Parathyroid adenoma (tissue), 2 donors: ENCODE results near the gene TOP3B.

Experiments used
- H2AFZ ChIP-seq: fragments of 300-600 bp; sonication (generic); one replicate; pipeline ENCODE4 v1.7.0; 2017; ENCODE audit warnings: antibody characterized with exemption, mild to moderate bottlenecking
- H3K27ac ChIP-seq: fragments of 300-600 bp; sonication (generic); one replicate; pipeline ENCODE4 v1.7.0; 2017
- H3K27me3 ChIP-seq: fragments of 300-600 bp; sonication (generic); one replicate; pipeline ENCODE4 v1.7.0; 2017; ENCODE audit warnings: low read length; ENCODE audit not compliant: control insufficient read depth, insufficient read depth
- H3K36me3 ChIP-seq: fragments of 300-600 bp; sonication (generic); one replicate; pipeline ENCODE4 v1.7.0; 2017; ENCODE audit warnings: low read length; ENCODE audit not compliant: control insufficient read depth, insufficient read depth
- H3K4me1 ChIP-seq: fragments of 300-600 bp; sonication (generic); one replicate; pipeline ENCODE4 v1.7.0; 2017; ENCODE audit warnings: control low read depth
- H3K4me2 ChIP-seq: fragments of 300-600 bp; sonication (generic); one replicate; pipeline ENCODE4 v1.7.0; 2017; ENCODE audit warnings: low read length
- H3K4me3 ChIP-seq: fragments of 300-600 bp; sonication (generic); one replicate; pipeline ENCODE4 v1.7.0; 2017; ENCODE audit warnings: low read depth, low read length
- H3K79me2 ChIP-seq: fragments of 300-600 bp; sonication (generic); one replicate; pipeline ENCODE4 v1.7.0; 2017; ENCODE audit warnings: control low read depth
- H3K9ac ChIP-seq: fragments of 300-600 bp; sonication (generic); one replicate; pipeline ENCODE4 v1.7.0; 2017; ENCODE audit warnings: mild to moderate bottlenecking
- H3K9me3 ChIP-seq: fragments of 300-600 bp; sonication (generic); one replicate; pipeline ENCODE4 v1.7.0; 2017; ENCODE audit warnings: low read length; ENCODE audit not compliant: control insufficient read depth
- TF ChIP-seq, protein P1 (sequence below): fragments of 300-600 bp; sonication (generic); IDR thresholded peaks from one replicate; pipeline ENCODE4 v1.7.0; 2017; ENCODE audit warnings: antibody characterized with exemption, mild to moderate bottlenecking
- donor health status: primary hyperparathyroidism.

The TOP3B gene

DNA sequence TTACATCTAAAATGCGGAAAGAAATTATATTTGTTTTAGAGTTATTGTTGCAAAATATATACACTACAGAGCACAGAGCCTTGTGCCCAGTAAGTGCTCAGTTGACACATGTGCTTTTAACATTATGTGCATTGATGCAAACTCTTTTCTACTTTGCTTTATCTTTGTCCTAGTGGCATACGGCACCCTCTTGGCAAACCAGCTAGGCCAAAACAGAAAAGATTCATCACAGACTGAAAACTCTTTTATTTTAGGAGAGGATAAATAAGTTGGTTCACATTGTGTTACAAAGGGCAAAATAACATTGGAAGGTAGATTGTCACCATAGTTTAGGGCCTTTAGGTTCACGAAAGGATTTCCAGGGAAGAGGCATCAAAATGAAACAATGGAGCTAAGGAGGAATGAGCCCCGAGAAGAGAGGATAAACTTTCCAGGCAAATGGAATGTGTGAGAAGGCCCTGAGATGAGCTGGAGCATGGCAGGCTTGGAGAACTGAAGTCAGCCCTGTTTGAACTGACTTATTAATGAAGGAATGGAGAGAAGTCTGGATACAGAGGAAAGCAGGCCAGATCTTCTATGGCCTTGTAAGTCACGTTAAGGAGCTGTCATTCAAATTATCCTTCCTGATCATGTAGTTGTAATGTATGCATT is 23.5 kb upstream of the TOP3B start:
- Histone ChIP-seq H3K4me3 (no peak overlapping the region), H2AFZ (no peak overlapping the region), H3K36me3 (no peaks in the 10 kb centered on the region), H3K4me1 (no peaks in the 10 kb centered on the region), H3K79me2 (no peaks in the 10 kb centered on the region), H3K9me3 (no peaks in the 10 kb centered on the region), H3K9ac (no peak overlapping the region), H3K27ac (no peak overlapping the region), H3K27me3 (no peaks in the 10 kb centered on the region), H3K4me2 (no peak overlapping the region)
- TF ChIP-seq, protein P1, sequence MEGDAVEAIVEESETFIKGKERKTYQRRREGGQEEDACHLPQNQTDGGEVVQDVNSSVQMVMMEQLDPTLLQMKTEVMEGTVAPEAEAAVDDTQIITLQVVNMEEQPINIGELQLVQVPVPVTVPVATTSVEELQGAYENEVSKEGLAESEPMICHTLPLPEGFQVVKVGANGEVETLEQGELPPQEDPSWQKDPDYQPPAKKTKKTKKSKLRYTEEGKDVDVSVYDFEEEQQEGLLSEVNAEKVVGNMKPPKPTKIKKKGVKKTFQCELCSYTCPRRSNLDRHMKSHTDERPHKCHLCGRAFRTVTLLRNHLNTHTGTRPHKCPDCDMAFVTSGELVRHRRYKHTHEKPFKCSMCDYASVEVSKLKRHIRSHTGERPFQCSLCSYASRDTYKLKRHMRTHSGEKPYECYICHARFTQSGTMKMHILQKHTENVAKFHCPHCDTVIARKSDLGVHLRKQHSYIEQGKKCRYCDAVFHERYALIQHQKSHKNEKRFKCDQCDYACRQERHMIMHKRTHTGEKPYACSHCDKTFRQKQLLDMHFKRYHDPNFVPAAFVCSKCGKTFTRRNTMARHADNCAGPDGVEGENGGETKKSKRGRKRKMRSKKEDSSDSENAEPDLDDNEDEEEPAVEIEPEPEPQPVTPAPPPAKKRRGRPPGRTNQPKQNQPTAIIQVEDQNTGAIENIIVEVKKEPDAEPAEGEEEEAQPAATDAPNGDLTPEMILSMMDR, result no peak

- Histone ChIP-seq H2AFZ (no peak overlapping the region), H3K36me3 (no peaks in the 10 kb centered on the region), H3K27ac (no peak overlapping the region), H3K9me3 (no peaks in the 10 kb centered on the region), H3K27me3 (no peaks in the 10 kb centered on the region), H3K9ac (no peak overlapping the region), H3K4me3 (no peak overlapping the region), H3K4me1 (no peaks in the 10 kb centered on the region), H3K4me2 (no peak overlapping the region), H3K79me2 (no peaks in the 10 kb centered on the region)
- TF ChIP-seq, protein P1, result no peak
Measured at GRCh38 chr22:22003233-22003632, 20.6 kb upstream of the TOP3B start.

GRCh38 chr22:22002526-22003055 is 20.0 kb upstream of the TOP3B start:
- no peak overlapping the region for H3K9ac ChIP-seq
- H3K27me3 ChIP-seq, result no peaks in the 10 kb centered on the region
- H3K27ac ChIP-seq, result no peak overlapping the region
- no peak overlapping the region for H2AFZ ChIP-seq
- H3K79me2 ChIP-seq, result no peaks in the 10 kb centered on the region
- no peak overlapping the region for H3K4me2 ChIP-seq
- TF ChIP-seq, protein P1, result no peak
- no peaks in the 10 kb centered on the region for H3K36me3 ChIP-seq
- no peak overlapping the region for H3K4me3 ChIP-seq
- H3K4me1 ChIP-seq, result no peaks in the 10 kb centered on the region
- no peaks in the 10 kb centered on the region for H3K9me3 ChIP-seq

DNA sequence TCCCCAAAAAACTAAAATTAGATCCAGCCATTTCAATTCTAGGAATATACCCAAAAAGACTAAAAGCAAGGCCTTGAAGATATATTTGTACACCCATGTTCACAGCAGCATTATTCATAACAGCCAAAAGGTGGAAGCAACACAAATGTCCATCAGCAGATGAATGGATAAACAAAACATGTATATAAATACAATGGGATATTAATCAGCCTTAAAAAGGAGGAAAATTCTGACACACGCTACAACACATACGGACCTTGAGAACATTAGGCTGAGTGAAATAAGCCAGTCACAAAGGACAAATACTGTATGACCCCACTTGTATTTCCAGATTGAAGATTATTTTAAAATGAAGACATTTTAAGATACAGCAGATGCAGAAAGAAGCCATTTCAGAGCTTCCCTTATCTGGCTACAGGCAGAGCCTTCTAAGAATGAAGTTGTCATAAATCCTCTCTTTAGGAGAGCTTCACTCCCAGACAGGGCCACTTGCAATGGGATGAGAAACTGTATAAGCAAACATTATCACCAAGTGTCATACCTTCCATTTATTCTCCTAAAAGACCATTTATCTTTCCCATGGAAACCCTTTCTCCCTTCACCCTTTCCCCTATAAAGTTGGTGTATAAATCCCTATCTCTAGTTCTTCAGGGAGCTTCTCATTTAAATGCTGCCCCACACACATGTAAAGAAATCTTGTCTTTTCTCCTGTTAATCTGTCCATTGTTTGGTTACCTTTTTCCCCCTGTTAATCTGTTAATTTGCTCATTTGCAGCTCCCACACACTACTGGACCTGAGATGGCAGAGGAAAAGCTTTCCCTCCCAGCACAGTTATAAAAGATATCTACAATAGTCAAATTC is 19.3 kb upstream of the TOP3B start:
- TF ChIP-seq, protein P1, result no peak
- H3K4me3 ChIP-seq, result no peak overlapping the region
- no peak overlapping the region for H3K4me2 ChIP-seq
- no peaks in the 10 kb centered on the region for H3K9me3 ChIP-seq
- no peak overlapping the region for H3K9ac ChIP-seq
- no peaks in the 10 kb centered on the region for H3K79me2 ChIP-seq
- H3K27ac ChIP-seq, result no peak overlapping the region
- H3K4me1 ChIP-seq, result no peaks in the 10 kb centered on the region
- H3K36me3 ChIP-seq, result no peaks in the 10 kb centered on the region
- H3K27me3 ChIP-seq, result no peaks in the 10 kb centered on the region
- H2AFZ ChIP-seq, result no peak overlapping the region
